Heart left ventricle (tissue), 13 donors: ENCODE data around the gene HLA-DMB.

Source experiments
- CTCF ChIP-seq, 12 donors: fragments of 200-600 bp; sonication (generic) in 4 of 12; IDR thresholded peaks; one replicate each; pipeline versions ENCODE4 v1.5.0 to v1.8.0; 2018 to 2022; ENCODE audit warnings: antibody characterized with exemption in 12 of 12, mild to moderate bottlenecking in 5 of 12
- POLR2A ChIP-seq, 2 donors: fragments of 450-650 bp; IDR thresholded peaks; one replicate each; pipeline ENCODE4 v1.6.1; 2017; ENCODE audit warnings: antibody characterized with exemption in 2 of 2, mild to moderate bottlenecking in 2 of 2, moderate library complexity in 2 of 2
- donor health status: ischemic (EF 13 %, LVEDD 7.1; RV severe dilation, severe dysfunction).
- donor health status: DM: no; HTN: yes; CAD: no.
- donor health status: DM: no; HTN: no; CAD: no.
- donor health status: ischemic (EF 25% LVEDD 6.9; RV normal size, moderate dysfunction).
- donor health status: ischemic (EF 25% LVEDD 5.7; RV mildly dilated, moderate dysfunction).
- donor health status: ischemic (EF 35%, LVEDD 5.7; RV mildly dilated, moderate dysfunction).
- donor health status: nonischemic (EF 11% LVEDD 7.7; RV severe dilation, severe dysfunction).
- donor health status: DM: yes; HTN: yes; CAD: no.
- donor health status: PGD.
- donor health status: ischemic (EF 29% LVEDD 5.4; RV normal size, mild dysfunction).
- donor health status: nonischemic (EF 23%, LVEDD 6.1; RV moderate dilation, normal function).

- TF ChIP-seq CTCF (IDR thresholded peaks at IDR 0.05) (no peak), POLR2A (IDR thresholded peaks at IDR 0.05) (no peak)
Measured at GRCh38 chr6:32935551-32936238, 5.1 kb downstream of the HLA-DMB start.
